ENCODE data around the gene WDR70.
"Not testable (repeated sequence)": the region's sequence is repeated elsewhere in the genome, so short reads cannot be mapped to it uniquely, and the experiment has no call there.

The WDR70 gene

GRCh38 chr5:37454402-37455055 lies 75.4 kb downstream of the WDR70 start:
- DNase-seq = not testable (repeated sequence)

- DNase-seq = not testable (repeated sequence)
These were observed 84.3 kb downstream of the WDR70 start for GRCh38 chr5:37463191-37464051.

- not testable (repeated sequence) for DNase-seq
These were observed 85.5 kb downstream of the WDR70 start for GRCh38 chr5:37464581-37464980.

GRCh38 chr5:37469383-37469782 lies 90.3 kb downstream of the WDR70 start:
- DNase-seq = not testable (repeated sequence)

- no peak for DNase-seq
These were observed 92.6 kb downstream of the WDR70 start for GRCh38 chr5:37471666-37472197.

GRCh38 chr5:37477426-37477825 lies 98.3 kb downstream of the WDR70 start:
- no peak for DNase-seq

- DNase-seq = no peak
These were observed 99.2 kb downstream of the WDR70 start for GRCh38 chr5:37478121-37478894.

- not testable (repeated sequence) for DNase-seq
These were observed 102.3 kb downstream of the WDR70 start for GRCh38 chr5:37481395-37481794.

- DNase-seq = no peak
These were observed 111.1 kb downstream of the WDR70 start for GRCh38 chr5:37490120-37490810.

- DNase-seq = no peak
These were observed 111.8 kb downstream of the WDR70 start for GRCh38 chr5:37490931-37491330.

- no peak for DNase-seq
These were observed 113.8 kb downstream of the WDR70 start for GRCh38 chr5:37492778-37493555.

- no peak for DNase-seq
These were observed 115.6 kb downstream of the WDR70 start for GRCh38 chr5:37494756-37495155.

GRCh38 chr5:37495210-37495609 lies 116.1 kb downstream of the WDR70 start:
- no peak for DNase-seq

GRCh38 chr5:37495668-37496347 lies 116.7 kb downstream of the WDR70 start:
- DNase-seq = no peak

- no peak for DNase-seq
These were observed 117.9 kb downstream of the WDR70 start for GRCh38 chr5:37496902-37497445.

GRCh38 chr5:37501152-37501551 lies 122.0 kb downstream of the WDR70 start:
- DNase-seq = no peak

GRCh38 chr5:37506241-37506640 lies 127.1 kb downstream of the WDR70 start:
- no peak for DNase-seq

- DNase-seq = no peak
These were observed 127.6 kb downstream of the WDR70 start for GRCh38 chr5:37506722-37507121.

- no peak for DNase-seq
These were observed 132.5 kb downstream of the WDR70 start for GRCh38 chr5:37511646-37512045.

- no peak for DNase-seq
These were observed 135.8 kb downstream of the WDR70 start for GRCh38 chr5:37514946-37515345.

- DNase-seq = no peak
These were observed 138.6 kb downstream of the WDR70 start for GRCh38 chr5:37517686-37518085.

All from NCI-H2227 treated with DMSO at 0.1 percent for 48 hours (cell line).